Dermis microvascular lymphatic vessel endothelial cell (primary cell): ENCODE results near the gene LHX3. TPM values are rescaled to one million over a fixed set of nuclear protein-coding genes. Genes with fewer than 3 reads are reported as not detected.
"Not testable (repeated sequence)": the region's sequence is repeated elsewhere in the genome, so short reads cannot be mapped to it uniquely, and the experiment has no call there.

Source experiments
- DNase-seq, 2 donors: peaks; one replicate each; pipeline versions ENCODE4 v3.0.0 to v3.0.0-alpha.2; 2010; ENCODE audit warnings: low read depth in 2 of 2
- total RNA-seq: library from RNA; depleted of rRNA; stranded (reverse); fragments of >200 nt; gene quantifications from 2 replicates; pipeline ENCODE4 v1.2.1, GENCODE V29; 2014

The LHX3 gene
- total RNA-seq, 1 donor from 2014 or later: not detected

DNA sequence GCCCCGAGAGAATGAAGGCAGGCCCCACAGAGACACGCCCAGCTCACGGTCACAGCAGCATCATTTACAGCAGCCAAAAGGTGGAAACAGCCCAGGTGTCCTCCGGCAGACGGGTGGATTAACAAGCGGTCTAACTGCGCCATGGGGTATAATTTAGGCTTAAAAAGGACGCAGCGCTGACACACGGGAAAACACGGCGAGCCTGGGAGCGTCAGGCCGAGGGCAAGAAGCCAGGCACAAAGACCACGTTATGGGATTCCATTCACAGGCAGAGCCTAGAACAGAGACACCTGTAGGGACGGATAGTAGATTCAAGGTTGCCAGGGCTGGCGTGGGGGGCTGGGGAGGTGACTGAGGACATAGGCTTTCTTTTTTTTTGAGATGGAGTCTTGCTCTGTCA is 49.4 kb downstream of the LHX3 start:
- no peak for DNase-seq

DNA sequence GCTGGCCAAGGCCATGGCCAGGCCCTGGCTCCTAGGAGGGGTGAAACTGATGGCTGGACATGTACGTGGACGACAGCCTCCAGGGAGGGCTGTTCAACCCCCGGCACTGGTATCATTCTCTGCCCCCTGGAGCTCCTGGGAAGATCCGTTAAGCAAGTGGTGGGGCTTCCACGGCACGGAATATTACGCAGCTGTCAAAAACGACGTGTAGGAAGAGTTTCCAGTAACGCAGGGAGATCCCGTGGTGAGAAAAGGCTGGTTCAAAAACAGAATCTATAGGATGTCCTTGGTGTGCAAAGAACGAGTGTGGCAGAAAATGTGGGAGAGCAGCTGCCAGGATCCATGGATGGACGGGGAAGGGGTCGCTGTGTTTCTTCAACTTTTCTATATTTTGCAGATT is 50.0 kb downstream of the LHX3 start:
- no peak for DNase-seq

DNA sequence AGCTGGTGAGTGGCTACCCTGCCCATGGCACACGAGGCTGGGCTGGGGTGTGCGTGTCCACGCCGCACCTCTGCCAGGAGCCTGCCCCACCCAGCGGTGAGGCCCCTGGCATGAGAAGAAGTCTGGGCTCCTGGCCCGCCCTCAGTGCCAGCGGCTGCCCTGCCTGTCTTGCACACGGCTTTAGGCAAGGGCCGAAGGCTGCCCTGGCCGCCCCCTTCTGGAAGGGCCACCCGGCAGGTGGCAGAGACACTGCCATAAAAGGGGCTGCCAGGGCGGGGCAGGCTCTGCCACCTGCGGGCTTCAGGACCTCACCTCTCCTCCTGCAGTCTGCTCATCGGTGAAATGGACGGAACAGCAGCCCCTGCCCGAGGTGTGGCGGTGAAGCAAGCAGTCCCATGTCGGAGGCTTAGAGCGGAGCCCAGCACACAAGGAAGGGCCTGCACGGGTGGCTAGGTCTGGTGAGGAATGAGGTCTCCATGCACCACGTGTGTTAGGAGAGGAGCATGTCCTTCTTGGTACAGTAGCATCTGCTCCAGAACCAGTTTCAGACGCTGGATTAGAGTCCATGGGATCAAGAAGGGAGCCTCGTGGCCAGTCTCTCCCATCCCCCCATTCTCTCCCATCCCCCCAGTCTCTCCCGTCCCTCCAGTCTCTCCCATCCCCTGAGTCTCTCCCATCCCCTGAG is 51.4 kb downstream of the LHX3 start:
- DNase-seq: no peak

DNA sequence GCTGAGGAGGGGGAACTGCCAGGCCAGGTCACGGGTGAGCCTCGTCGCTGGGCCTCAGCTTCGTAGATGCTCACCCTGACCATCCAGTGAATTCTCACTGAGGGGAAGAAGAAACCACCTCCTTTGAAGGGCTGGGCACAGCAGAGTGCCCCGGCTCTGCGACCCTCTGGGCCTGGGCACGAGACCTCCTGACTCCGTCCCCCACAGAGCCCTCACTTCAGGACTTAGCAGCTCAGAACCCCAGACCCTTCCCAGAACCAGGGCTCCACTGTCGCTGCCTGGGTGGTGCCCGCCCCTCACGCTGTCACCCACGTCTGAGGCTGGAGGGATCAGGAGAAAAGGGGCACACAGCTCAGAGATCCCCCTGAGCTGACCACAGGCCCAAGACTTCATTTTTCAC is 52.0 kb downstream of the LHX3 start:
- no peak for DNase-seq

DNA sequence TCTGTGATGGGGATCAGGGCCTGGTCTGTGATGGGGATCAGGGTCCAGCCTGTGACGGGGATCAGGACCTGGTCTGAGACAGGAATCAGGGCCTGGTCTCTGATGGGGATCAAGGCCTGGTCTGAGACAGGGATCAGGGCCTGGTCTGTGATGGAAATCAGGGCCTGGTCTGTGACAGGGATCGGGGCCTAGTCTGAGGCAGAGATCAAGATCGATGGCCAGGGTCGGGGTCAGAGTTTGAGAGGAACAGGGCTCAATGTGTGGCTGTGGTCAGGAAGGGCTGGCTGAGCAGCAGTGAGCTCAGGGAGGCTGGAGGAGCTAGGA is 52.4 kb downstream of the LHX3 start:
- no peak for DNase-seq

DNA sequence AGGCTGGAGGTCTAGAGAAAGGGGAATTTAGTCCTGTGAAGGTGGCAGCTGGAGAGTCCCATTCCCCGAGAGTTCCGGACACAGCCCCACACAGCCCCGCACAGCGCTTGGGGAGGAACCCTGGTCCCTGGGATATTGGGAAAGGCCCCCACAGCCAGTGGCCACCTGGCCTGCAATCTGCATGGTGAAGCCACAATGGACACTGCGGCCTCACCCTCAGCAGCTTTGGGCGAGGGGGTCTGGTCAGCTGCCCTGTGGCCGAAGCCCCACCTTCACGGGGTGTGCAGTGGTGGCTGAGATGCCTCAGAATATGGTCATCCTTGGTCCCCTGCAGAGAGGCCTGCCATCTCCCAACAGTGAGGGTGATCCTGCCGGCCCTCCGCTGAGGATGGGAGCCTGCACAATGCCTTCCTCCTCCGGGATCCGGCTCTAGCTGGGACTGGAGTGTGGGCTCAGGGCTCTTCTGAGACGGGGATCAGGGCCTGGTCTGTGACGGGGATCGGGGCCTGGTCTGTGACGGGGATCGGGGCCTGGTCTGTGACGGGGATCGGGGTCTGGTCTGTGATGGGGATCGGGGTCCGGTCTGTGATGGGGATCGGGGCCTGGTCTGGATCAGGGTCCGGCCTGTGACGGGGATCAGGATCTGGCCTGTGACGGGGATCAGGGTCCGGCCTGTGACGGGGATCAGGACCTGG is 52.9 kb downstream of the LHX3 start:
- no peak for DNase-seq

DNA sequence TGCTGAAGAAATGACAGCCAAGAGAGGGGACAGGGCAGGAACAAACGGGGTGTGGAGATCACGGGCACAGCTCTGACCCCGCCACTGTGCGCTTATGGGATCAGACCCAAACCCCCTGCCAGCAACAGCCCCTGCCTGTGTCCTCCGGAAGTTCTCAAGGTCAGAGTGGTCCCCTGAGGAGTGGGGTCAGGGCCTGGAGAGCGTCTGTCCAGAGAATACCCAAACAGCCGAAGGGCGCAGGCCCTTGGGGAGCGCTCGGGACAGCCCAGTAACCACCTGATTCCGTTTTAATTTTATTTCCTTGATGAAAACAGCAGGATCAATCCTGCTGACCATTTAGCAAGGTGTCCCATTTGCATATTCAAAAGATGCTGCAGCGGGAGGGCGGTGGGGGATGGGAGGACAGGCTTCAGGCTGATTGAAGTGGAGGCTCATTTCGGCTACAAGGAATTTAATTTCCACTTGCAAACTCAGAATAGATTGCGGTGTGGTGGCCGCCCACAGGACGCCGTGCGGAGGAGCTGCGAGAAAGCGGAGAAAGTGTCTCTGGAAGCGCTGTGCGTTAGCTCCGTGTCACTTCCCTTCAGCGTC is 53.6 kb downstream of the LHX3 start:
- no peak for DNase-seq

DNA sequence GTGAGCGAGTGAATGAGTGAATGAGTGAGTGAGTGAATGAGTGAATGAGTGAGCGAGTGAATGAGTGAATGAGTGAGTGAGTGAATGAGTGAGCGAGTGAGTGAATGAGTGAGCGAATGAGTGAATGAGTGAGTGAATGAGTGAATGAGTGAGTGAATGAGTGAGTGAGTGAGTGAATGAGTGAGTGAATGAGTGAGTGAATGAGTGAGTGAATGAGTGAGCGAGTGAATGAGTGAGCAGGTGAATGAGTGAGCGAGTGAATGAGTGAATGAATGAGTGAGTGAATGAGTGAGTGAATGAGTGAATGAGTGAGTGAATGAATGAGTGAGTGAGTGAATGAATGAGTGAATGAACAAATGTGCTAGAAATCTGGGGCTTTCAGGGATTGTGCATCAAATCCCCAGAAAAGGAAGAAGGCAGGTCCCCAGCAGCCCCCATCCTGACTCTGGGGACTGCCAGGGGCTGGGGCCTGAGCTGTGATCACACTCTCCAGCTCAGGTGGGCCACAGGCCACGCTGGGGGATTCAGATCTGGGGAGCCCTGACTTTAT is 54.2 kb downstream of the LHX3 start:
- DNase-seq: not testable (repeated sequence)

DNA sequence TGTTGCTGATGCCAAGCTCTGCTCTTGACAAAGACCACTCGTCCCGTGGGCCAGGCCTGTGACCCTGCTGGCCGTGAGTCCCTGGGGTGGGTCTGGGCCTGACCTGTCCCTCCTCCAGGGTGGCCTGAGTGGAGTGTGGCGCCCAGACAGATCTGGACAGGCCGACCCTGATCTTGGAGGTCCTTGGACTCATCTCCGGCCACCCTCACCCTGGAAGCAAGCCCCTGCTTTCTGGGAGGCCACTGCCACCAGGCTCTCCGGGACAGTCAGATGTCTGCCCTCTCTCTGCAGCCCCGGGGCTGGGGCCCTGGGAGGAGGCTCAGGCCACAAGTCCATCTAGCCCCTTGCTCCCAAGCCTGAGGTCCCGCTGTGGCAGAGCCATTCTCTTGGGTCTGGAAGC is 55.1 kb downstream of the LHX3 start:
- DNase-seq: no peak

DNA sequence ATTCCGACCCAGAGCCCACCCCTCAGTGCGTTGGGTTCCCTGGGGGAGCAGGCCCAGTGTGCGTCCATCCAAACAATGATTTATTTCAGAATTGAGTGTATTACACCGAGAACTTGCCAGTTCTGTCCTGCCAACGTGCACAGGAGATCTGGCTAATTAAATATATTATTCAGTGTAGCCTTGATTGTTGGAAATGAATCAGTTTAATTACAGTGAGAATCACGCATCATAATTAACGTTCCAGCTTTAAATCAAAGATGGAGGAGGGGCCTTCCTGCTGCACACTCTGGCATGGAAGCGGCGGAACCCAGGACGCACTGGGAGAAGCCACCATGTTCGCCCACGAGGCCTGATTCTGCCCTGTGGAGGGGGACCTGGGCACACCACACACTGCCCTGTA is 55.6 kb downstream of the LHX3 start:
- DNase-seq: no peak

DNA sequence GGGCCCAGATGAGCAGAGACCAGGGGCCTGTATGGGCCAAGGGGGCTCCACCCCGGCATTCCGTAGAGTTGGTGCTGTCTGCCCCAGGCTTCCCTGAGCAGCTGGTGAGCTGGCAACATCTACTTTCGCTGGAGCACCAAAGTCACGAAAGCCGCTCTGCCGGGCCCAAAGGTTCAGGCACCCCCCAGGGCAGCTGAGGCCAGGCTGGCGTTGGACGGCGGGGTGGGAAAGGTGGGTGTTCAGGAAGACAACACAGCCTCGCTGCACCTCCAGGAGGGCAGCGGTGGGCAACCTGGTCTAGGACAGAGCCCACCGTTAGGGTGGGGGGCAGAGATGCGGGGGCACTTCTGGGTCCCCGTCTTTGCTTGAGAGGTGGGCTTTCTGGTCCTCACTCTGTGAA is 56.2 kb downstream of the LHX3 start:
- DNase-seq: no peak

DNA sequence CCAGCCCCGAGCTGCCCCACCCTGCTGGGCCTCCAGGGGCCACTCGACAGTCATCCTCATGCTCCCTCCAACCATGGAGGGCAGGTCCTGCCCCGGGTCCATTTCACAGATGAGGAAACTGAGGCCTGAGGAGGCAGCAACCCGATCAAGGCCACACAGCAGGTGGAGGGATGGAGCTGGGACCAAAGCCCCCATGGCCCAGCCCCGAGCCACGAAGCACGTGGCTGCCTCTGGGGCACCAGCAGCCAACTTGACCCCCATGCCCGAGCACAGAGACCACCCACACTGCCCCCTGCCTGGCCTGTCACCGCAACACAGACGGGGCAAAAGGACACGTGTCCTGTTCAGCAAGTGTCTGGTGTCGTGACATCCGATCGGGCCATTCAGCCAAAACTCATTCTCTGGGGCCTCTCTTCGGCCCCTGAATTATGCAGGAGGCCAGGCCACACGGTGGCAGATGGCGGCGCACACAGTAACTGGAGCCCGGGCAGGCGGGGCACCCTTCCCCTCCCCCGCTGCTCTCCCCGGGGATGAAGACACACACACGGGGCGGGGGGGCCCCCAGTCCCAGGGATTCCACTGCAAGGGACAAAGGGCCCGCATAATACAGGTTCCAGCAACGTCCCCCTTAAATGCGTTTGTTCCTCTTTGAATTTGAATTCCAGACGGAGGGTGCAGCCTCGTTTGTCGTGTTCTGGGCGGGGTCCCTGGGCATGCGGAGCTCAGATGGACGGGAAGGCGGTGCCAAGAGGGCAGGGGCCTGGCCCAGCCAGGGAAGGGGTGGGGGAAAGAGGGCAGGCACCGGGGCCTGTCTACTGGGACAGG is 56.8 kb downstream of the LHX3 start:
- DNase-seq: no peak

DNA sequence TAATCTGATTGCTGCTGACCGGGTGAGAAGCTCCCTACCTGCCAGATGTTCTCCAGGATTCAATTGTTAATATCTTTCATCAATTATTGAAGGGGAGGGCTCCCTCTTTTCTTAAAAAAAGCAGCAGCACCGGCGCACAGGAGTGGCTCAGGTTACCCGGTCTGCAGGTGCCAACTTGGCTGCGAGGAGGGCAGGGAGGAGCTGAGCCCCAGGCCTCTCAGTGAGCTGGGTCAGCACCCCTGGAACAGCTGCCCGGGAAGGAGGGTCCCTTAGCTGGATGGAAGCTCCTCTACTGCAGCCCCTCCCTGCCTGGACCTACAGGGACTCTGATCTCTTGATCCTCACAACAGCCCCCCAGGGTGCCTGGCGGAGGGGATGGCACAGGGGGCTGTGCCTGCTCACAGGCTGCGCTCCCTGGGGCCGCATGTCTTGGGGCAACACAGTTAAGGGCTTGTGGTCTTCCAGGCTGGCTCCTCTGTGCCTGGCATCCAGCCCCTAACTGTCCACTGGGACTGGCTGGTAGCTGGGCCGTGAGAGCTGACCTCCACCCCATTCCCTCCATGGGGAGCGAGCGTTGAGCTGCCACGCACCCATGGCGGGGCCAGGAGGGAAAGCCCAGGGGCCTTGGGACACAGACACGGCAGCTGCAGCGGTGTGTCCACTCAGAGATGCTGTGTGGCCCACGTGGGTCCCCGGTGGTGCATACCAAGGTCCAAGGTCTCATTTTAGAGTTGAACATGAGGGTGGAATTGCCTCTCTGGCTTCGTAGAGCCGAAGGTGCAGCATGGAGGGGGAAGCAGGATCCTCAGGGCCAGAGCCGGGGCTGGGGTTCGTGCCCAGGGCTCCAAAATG is 57.7 kb downstream of the LHX3 start:
- no peak for DNase-seq

Other genes with a start within 250 kb of the LHX3 start
- gene UBAC1, start 243.8 kb downstream of the LHX3 start, total RNA-seq: 25.4 and 25.9 TPM in 2 replicates
- gene NACC2, start 109.8 kb downstream of the LHX3 start, total RNA-seq: 12.2 and 16.2 TPM in 2 replicates
- gene TMEM250, start 86.3 kb downstream of the LHX3 start, total RNA-seq: 40.2 and 57.1 TPM in 2 replicates
- gene QSOX2, start 40.7 kb upstream of the LHX3 start, total RNA-seq: 5.1 and 6.4 TPM in 2 replicates
- under 0.01 TPM in 1 of 2 replicates, not detected in the other for gene CCDC187, start 99.0 kb upstream of the LHX3 start, total RNA-seq
- gene GPSM1, start 122.4 kb upstream of the LHX3 start, total RNA-seq: 16.2 and 28.2 TPM in 2 replicates
- 12.5 and 15.0 TPM in 2 replicates for gene DNLZ, start 158.6 kb upstream of the LHX3 start, total RNA-seq
- gene CARD9, start 168.5 kb upstream of the LHX3 start, total RNA-seq: 0.13 and 0.26 TPM in 2 replicates
- 3.5 and 5.6 TPM in 2 replicates for gene SNAPC4, start 195.0 kb upstream of the LHX3 start, total RNA-seq
- gene ENTR1, start 205.5 kb upstream of the LHX3 start, total RNA-seq: 19.9 and 22.9 TPM in 2 replicates
- gene PMPCA, start 205.5 kb upstream of the LHX3 start, total RNA-seq: 36.8 and 42.4 TPM in 2 replicates
- 3.2 and 6.4 TPM in 2 replicates for gene INPP5E, start 234.7 kb upstream of the LHX3 start, total RNA-seq